Nephron (organoid): ENCODE data around the gene RHOF.
A peak's percentile ranks its signal among the peaks of the same experiment; 100 is the strongest.
"Not testable (repeated sequence)": the region's sequence is repeated elsewhere in the genome, so short reads cannot be mapped to it uniquely, and the experiment has no call there.

Source experiments
- H3K27ac Mint-ChIP-seq, 3 experiments: 2 replicates each; pipeline ENCODE4 v1.8.0; 2020; ENCODE audit warnings: mixed read lengths in 3 of 3, mild to moderate bottlenecking in 2 of 3, moderate library complexity in 1 of 3
- H3K27me3 Mint-ChIP-seq: 2 replicates; pipeline ENCODE4 v1.8.0; 2021; ENCODE audit warnings: low read depth, mild to moderate bottlenecking, moderate library complexity, mixed read lengths
- H3K36me3 Mint-ChIP-seq: 2 replicates; pipeline ENCODE4 v1.8.0; 2020; ENCODE audit warnings: low read depth, mixed read lengths
- H3K4me1 Mint-ChIP-seq: 2 replicates; pipeline ENCODE4 v1.8.0; 2020; ENCODE audit warnings: mixed read lengths
- H3K4me3 Mint-ChIP-seq, 3 experiments: 2 replicates each; pipeline ENCODE4 v1.8.0; 2020; ENCODE audit warnings: mild to moderate bottlenecking in 3 of 3, mixed read lengths in 3 of 3, moderate library complexity in 2 of 3
- H3K9me3 Mint-ChIP-seq: 2 replicates; pipeline ENCODE4 v1.8.0; 2020; ENCODE audit warnings: mixed read lengths
- CTCF ChIP-seq, 3 experiments: fragments of 200-600 bp; sonication (generic); IDR thresholded peaks; one replicate each; pipeline ENCODE4 v1.5.0; 2021; ENCODE audit warnings: antibody characterized with exemption in 3 of 3; ENCODE audit not compliant: unreplicated experiment in 3 of 3

The RHOF gene

DNA sequence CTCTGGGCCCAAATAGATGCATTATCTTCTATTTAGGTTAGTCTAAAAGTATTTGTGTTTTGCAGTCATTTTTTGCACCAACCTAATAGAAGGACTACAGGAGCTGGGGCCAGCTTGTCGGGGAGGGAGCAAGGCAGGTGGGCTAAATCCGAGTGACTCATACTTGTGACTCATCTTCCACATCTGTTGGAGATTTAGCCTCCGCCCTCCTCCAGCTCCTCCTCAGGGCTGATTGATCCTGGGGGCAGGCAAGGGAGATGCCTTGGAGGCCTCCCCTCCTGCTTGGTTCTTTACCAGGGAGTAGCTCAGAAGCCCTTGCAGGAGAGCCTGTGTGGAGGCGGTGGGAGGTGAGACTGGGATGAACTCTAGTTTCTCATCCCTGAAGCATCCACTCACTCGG is 27.9 kb downstream of the RHOF start:
- no peaks in the 10 kb centered on the region for H3K27me3 Mint-ChIP-seq
- peaks cover 37% of the 10 kb centered on the region for H3K4me1 Mint-ChIP-seq
- no peaks in the 10 kb centered on the region for H3K9me3 Mint-ChIP-seq
- no peak for TF ChIP-seq CTCF (IDR thresholded peaks at IDR 0.05; ENCODE audit: unreplicated experiment in 3 of 3)
- peak overlapping the region in 2 of 3 experiments; percentile 37 to 44 for H3K27ac Mint-ChIP-seq
- no peak overlapping the region for H3K4me3 Mint-ChIP-seq
- peaks cover 4% of the 10 kb centered on the region for H3K36me3 Mint-ChIP-seq

DNA sequence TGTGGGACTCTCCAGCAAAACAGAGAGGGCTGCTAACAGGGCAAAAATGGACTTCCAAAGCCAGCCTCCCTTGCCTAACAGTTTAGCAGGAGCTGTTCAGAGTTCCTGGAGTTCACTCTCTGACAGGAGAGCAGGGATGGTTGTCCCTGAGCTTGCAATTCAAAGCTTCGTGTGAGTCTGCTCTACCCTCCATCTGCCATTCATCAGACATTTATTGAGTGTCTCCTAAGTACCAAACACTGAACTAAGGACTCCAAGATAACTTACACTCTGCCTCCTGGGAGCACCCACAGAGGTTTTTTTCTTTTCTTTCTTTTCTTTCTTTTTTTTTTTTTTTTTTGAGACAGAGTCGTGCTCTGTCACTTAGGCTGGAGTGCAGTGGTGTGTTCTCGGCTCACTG is 28.7 kb downstream of the RHOF start:
- Mint-ChIP-seq H3K27ac (no peak overlapping the region), H3K27me3 (no peaks in the 10 kb centered on the region), H3K4me3 (no peak overlapping the region), H3K9me3 (no peaks in the 10 kb centered on the region), H3K4me1 (peaks cover 29% of the 10 kb centered on the region), H3K36me3 (peaks cover 4% of the 10 kb centered on the region)
- no peak for TF ChIP-seq CTCF (IDR thresholded peaks at IDR 0.05; ENCODE audit: unreplicated experiment in 3 of 3)

- H3K9me3 Mint-ChIP-seq: no peaks in the 10 kb centered on the region
- no peak overlapping the region for H3K4me3 Mint-ChIP-seq
- H3K27me3 Mint-ChIP-seq: no peaks in the 10 kb centered on the region
- TF ChIP-seq CTCF (IDR thresholded peaks at IDR 0.05; ENCODE audit: unreplicated experiment in 3 of 3): no peak
- H3K27ac Mint-ChIP-seq: peak overlapping the region in 2 of 3 experiments; percentile 11 to 28
- peaks cover 11% of the 10 kb centered on the region for H3K36me3 Mint-ChIP-seq
- H3K4me1 Mint-ChIP-seq: peaks cover 14% of the 10 kb centered on the region
Observed at GRCh38 chr12:121762269-121762668, 31.2 kb downstream of the RHOF start.

DNA sequence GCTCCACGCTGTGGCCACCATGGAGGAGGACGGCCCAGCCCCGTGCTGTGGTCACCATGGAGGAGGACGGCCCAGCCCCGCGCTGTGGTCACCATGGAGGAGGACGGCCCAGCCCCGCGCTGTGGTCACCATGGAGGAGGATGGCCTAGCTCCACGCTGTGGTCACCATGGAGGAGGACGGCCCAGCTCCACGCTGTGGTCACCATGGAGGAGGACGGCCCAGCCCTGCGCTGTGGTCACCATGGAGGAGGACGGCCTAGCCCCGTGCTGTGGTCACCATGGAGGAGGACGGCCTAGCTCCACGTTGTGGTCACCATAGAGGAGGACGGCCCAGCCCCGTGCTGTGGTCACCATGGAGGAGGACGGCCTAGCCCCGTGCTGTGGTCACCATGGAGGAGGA is 35.0 kb downstream of the RHOF start:
- not testable (repeated sequence) for H3K27me3 Mint-ChIP-seq, H3K4me1 Mint-ChIP-seq, H3K9me3 Mint-ChIP-seq, H3K4me3 Mint-ChIP-seq, H3K27ac Mint-ChIP-seq
- H3K36me3 Mint-ChIP-seq: peaks cover 14% of the 10 kb centered on the region

DNA sequence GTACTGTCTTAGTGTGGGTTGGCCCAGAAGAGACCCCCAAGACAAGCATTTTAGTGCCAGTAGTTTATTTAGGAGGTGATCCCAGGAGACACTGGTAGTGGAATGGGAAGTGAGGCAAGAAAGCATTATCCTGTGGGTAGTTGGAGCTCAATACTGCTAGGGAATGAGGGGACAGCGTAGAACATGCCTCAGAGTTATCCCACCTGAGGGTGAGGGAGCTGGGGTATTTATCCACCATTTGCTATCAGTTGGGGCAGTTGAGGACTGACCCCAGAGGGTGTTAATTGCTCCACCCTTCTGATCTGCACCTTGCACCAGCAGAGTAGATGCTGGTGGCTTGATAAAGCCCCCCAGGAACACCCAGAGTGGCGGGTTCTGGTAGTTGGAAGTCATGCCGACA is 37.9 kb downstream of the RHOF start:
- H3K4me1 Mint-ChIP-seq: no peaks in the 10 kb centered on the region
- no peaks in the 10 kb centered on the region for H3K27me3 Mint-ChIP-seq
- H3K27ac Mint-ChIP-seq: no peak overlapping the region
- H3K4me3 Mint-ChIP-seq: no peak overlapping the region
- TF ChIP-seq CTCF (IDR thresholded peaks at IDR 0.05; ENCODE audit: unreplicated experiment in 3 of 3): no peak
- no peaks in the 10 kb centered on the region for H3K9me3 Mint-ChIP-seq
- H3K36me3 Mint-ChIP-seq: peaks cover 14% of the 10 kb centered on the region

- no peaks in the 10 kb centered on the region for H3K27me3 Mint-ChIP-seq
- peaks cover 14% of the 10 kb centered on the region for H3K36me3 Mint-ChIP-seq
- H3K4me3 Mint-ChIP-seq: no peak overlapping the region
- no peaks in the 10 kb centered on the region for H3K9me3 Mint-ChIP-seq
- no peak for TF ChIP-seq CTCF (IDR thresholded peaks at IDR 0.05; ENCODE audit: unreplicated experiment in 3 of 3)
- no peaks in the 10 kb centered on the region for H3K4me1 Mint-ChIP-seq
- no peak overlapping the region for H3K27ac Mint-ChIP-seq
Observed at GRCh38 chr12:121754836-121755235, 38.7 kb downstream of the RHOF start.
